Cardiac muscle cell (in vitro differentiated cells and primary cell): ENCODE data around the gene GATA6. TPM values are rescaled to one million over a fixed set of nuclear protein-coding genes. Genes with fewer than 3 reads are reported as not detected.

ENCODE experiments used
- DNase-seq, 2 donors: peaks; one replicate each; pipeline versions ENCODE4 v3.0.0 to v3.0.0-alpha.2; 2010 to 2017; ENCODE audit warnings: low read depth in 1 of 2, low spot score in 1 of 2
- H3K27ac ChIP-seq: fragments of 200-600 bp; sonication (generic); 2 replicates; pipeline ENCODE4 v1.5.1; 2016
- H3K27me3 ChIP-seq: fragments of 200-600 bp; sonication (generic); 2 replicates; pipeline ENCODE4 v1.6.0; 2016; ENCODE audit warnings: control low read depth
- H3K36me3 ChIP-seq: fragments of 200-600 bp; sonication (generic); 2 replicates; pipeline ENCODE4 v1.5.1; 2016; ENCODE audit warnings: control low read depth
- H3K4me1 ChIP-seq: fragments of 200-600 bp; sonication (generic); 2 replicates; pipeline ENCODE4 v1.8.1; 2017; ENCODE audit warnings: low read depth, mild to moderate bottlenecking, mixed run types
- H3K4me3 ChIP-seq: fragments of 200-600 bp; sonication (generic); 2 replicates; pipeline ENCODE4 v1.5.1; 2016; ENCODE audit warnings: mild to moderate bottlenecking
- H3K9me3 ChIP-seq: fragments of 200-600 bp; sonication (generic); 2 replicates; pipeline ENCODE4 v1.5.1; 2017; ENCODE audit warnings: low read depth, mild to moderate bottlenecking, control low read depth
- CTCF ChIP-seq: IDR thresholded peaks from 2 replicates; pipeline ENCODE4 v1.5.1; 2012; ENCODE audit warnings: low read depth, mild to moderate bottlenecking, low read length
- polyA plus RNA-seq: library from polyadenylated mRNA; unstranded; fragments of >200 nt; fragmentation: Nextera tagmentation; extraction: Ambion mirVana; gene quantifications from 2 replicates; pipeline ENCODE4 v1.2.1, GENCODE V29; 2016
- total RNA-seq: library from RNA; depleted of rRNA; stranded (reverse); fragments of >200 nt; gene quantifications from 2 replicates; pipeline ENCODE4 v1.2.3, GENCODE V29; 2016

The GATA6 gene
- total and polyA plus RNA-seq, 2 experiments from 2014 or later, result 104 to 182 TPM

DNA sequence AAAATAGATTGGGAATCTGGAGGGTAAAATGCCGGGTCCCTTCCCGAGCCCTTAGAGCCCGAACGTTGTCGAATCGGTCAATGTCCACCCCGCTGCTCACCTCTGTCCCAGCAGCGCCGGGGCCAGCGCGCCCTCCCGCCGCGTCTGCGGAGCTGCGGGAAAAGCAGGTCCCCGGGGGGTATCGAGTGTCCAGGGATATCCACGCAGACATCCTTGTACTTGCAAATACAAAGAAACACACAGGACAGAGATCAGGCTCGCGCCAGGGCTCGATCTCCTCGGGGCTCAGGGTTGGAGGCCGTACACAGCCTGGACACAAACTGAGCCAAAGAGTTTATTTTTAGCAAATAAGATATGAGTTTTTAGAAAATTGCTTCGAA, 2.3 kb upstream of the GATA6 start:
- Histone ChIP-seq H3K27me3 (no peaks in the 10 kb centered on the region), H3K27ac (peak overlapping the region; percentile 99), H3K36me3 (peaks cover 14% of the 10 kb centered on the region), H3K9me3 (no peaks in the 10 kb centered on the region), H3K4me1 (peaks cover 21% of the 10 kb centered on the region), H3K4me3 (peak overlapping the region; percentile 94)
- DNase-seq, result peak in 1 of 2 donors; percentile 49
- TF ChIP-seq CTCF, result no peak

DNA sequence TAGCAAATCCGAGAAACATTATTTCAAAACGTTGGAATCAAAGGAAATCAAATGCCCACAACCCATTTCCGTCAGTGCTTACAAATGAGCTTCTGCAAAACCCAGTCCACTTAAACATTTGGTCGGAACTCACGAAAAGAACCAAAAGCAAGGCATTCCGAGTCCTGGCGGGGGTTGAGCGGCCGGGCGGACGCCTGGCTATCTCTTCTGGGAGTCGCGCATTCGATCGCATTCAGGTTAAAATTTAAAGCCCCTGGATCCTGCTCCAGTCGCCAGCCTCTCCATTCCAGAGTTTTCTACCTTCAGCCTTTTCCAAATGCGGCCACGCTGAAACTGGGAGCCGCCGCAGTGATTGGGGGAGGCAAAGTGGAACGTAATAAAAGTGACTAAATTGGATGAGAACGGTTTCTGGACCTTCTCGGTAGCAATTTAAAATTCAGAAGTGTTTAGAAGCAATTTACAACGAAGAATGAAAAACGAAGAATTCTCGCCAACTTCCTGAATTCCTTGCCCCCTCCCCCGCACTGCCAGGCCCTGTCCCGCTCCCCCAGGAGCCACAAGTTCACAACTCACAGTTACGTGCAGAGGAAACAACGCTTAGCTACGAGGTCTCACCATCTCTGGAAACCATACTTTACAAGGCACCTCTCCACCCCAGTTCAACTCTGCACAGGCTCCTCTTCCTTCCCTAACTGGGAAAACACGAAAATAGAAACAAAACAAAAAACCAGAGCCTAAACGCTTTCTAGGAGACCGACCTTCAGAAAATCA, 1.7 kb upstream of the GATA6 start:
- TF ChIP-seq CTCF, result no peak
- no peaks in the 10 kb centered on the region for H3K27me3 ChIP-seq
- DNase-seq, result peak; percentile 68 to 71
- peaks cover 19% of the 10 kb centered on the region for H3K36me3 ChIP-seq
- peak overlapping the region; percentile 99 for H3K27ac ChIP-seq
- H3K9me3 ChIP-seq, result no peaks in the 10 kb centered on the region
- peaks cover 15% of the 10 kb centered on the region for H3K4me1 ChIP-seq
- peak overlapping the region; percentile 94 for H3K4me3 ChIP-seq

DNA sequence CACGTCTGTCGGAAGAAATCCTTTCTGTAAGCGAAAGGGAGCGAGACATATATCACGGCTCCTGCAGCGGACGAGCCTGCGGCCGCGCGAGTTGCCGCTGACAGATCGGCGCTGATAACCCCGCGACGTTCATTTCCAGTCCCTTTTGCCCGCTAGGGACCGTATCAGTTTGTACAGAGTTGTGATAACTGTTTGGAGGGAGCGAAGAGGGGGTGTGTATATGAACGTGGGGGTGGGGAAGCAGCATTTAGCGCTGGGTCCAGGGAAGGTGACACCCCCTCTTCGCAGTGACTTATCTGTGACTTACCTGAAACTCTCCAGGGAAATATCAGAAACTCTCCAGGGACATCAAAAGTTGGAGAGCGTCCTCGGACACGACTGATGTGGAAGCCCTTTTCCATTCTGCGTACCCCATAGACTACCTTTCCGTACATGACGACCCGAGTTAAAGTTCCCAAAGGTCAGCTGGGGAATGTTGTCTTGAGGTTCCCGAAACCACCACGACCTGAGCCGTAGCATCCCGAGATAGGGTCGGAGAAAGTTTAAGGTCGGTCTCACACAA, 948 bp upstream of the GATA6 start:
- Histone ChIP-seq H3K27me3 (no peaks in the 10 kb centered on the region), H3K36me3 (peaks cover 25% of the 10 kb centered on the region), H3K4me1 (peaks cover 11% of the 10 kb centered on the region), H3K4me3 (peak overlapping the region; percentile 94), H3K27ac (peak overlapping the region; percentile 99), H3K9me3 (no peaks in the 10 kb centered on the region)
- peak; percentile 6 for TF ChIP-seq CTCF
- DNase-seq, result peak; percentile 47 to 86

DNA sequence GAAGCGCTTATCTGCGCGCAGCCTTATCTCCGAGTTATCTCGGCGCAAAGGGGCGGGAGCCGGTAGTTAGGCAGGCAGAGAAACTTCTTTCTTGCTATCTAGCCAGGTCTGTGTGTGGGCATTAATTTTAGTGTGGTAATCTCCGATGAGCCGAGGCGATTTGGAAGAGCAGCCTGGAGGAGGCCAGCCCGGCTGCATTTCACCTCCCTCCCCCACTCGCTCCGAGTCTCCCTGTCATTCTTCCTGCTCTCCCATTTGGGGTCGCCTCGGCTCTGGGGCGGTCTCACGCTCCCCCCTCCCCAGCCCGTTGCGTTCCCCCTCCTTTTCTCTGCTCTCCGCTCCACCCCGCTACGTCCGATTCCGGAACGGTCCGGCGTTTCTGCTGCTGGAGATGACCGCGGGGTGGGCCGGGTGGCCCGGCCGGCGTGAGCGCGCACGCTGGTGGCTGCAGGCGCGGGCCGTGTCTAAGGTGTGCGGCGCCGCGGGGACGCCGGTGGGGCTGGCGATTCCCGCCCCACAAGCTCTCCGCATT, 566 bp downstream of the GATA6 start:
- DNase-seq, result peak; percentile 62 to 76

More for the DNA sequence above, 566 bp downstream of the GATA6 start:
- Histone ChIP-seq H3K36me3 (peaks cover 25% of the 10 kb centered on the region), H3K27me3 (no peaks in the 10 kb centered on the region), H3K27ac (peak overlapping the region; percentile 99), H3K4me3 (peak overlapping the region; percentile 94), H3K9me3 (no peaks in the 10 kb centered on the region), H3K4me1 (peaks cover 6% of the 10 kb centered on the region)
- no peak for TF ChIP-seq CTCF
